AG04450 (cell line): ENCODE data around the gene ZNF181. TPM values are rescaled to one million over a fixed set of nuclear protein-coding genes. Genes with fewer than 3 reads are reported as not detected.

Source experiments
- polyA plus RNA-seq: library from polyadenylated mRNA; depleted of rRNA; stranded (reverse); fragments of >200 nt; gene quantifications from 2 replicates; pipeline ENCODE4 v1.2.3, GENCODE V29; 2011; rRNA removed

The ZNF181 gene
- polyA plus RNA-seq, 1 experiment: 9.3 TPM

Other genes starting within 250 kb of the ZNF181 start
- 0.04 and 0.21 TPM in 2 replicates for gene SCGB2B2, start 57.1 kb upstream of the ZNF181 start, polyA plus RNA-seq
- 21.6 and 29.1 TPM in 2 replicates for gene ZNF302, start 56.6 kb upstream of the ZNF181 start, polyA plus RNA-seq
- gene ZNF599, start 39.0 kb downstream of the ZNF181 start, polyA plus RNA-seq: 8.6 and 9.1 TPM in 2 replicates
- 2.1 and 3.1 TPM in 2 replicates for gene ZNF30, start 192.7 kb downstream of the ZNF181 start, polyA plus RNA-seq
- gene ZNF792, start 230.0 kb downstream of the ZNF181 start, polyA plus RNA-seq: 3.9 and 4.0 TPM in 2 replicates